ENCODE measurements around the gene APOL3.
"Not testable (repeated sequence)": the region's sequence is repeated elsewhere in the genome, so short reads cannot be mapped to it uniquely, and the experiment has no call there.

Gene APOL3, protein sequence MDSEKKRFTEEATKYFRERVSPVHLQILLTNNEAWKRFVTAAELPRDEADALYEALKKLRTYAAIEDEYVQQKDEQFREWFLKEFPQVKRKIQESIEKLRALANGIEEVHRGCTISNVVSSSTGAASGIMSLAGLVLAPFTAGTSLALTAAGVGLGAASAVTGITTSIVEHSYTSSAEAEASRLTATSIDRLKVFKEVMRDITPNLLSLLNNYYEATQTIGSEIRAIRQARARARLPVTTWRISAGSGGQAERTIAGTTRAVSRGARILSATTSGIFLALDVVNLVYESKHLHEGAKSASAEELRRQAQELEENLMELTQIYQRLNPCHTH

GRCh38 chr22:36160499-36160942 lies at the start of gene APOL3:
APOL3 (minus strand) TSS chr22:36160755; CDS start chr22:36149055, 11,700 bp downstream.
- Histone ChIP-seq H3K79me2 (ENCODE audit: insufficient read depth, low read length) (peaks cover 20% of the 10 kb centered on the region), H3K27me3 (ENCODE audit: insufficient read depth, low read length) (no peaks in the 10 kb centered on the region), H3K4me2 (ENCODE audit: low read length) (peak within 1 kb of the TSS; percentile 98), H3K27ac (ENCODE audit: low read depth, low read length, poor library complexity, severe bottlenecking) (peak within 1 kb of the TSS; percentile 97), H3K36me3 (ENCODE audit: insufficient read depth, low read length) (no peaks in the 10 kb centered on the region; the same call in 1 of the 2 replicates), H3F3A (ENCODE audit: insufficient read depth, low read length) (peaks cover 8% of the 10 kb centered on the region; the same call in 1 of the 2 replicates), H3K4me3 (ENCODE audit: low read depth, low read length, poor library complexity, severe bottlenecking) (peak within 1 kb of the TSS; percentile 77), H3K9ac (ENCODE audit: low read length) (peak within 1 kb of the TSS; percentile 82), H3K9me3 (ENCODE audit: low read length) (no peaks in the 10 kb centered on the region), H3K9me2 (ENCODE audit: low read depth, low read length) (no peaks in the 10 kb centered on the region), H4K20me1 (ENCODE audit: insufficient read depth, low read length) (no peaks in the 10 kb centered on the region), H2AFZ (ENCODE audit: low read length) (no peak within 1 kb of the TSS), H3K4me1 (ENCODE audit: insufficient read depth, low read length, severe bottlenecking) (peaks cover 99% of the 10 kb centered on the region)
- no peak for TF ChIP-seq EZH2 (IDR thresholded peaks at IDR 0.05; ENCODE audit: borderline replicate concordance, low read length)
- TF ChIP-seq, protein P1, sequence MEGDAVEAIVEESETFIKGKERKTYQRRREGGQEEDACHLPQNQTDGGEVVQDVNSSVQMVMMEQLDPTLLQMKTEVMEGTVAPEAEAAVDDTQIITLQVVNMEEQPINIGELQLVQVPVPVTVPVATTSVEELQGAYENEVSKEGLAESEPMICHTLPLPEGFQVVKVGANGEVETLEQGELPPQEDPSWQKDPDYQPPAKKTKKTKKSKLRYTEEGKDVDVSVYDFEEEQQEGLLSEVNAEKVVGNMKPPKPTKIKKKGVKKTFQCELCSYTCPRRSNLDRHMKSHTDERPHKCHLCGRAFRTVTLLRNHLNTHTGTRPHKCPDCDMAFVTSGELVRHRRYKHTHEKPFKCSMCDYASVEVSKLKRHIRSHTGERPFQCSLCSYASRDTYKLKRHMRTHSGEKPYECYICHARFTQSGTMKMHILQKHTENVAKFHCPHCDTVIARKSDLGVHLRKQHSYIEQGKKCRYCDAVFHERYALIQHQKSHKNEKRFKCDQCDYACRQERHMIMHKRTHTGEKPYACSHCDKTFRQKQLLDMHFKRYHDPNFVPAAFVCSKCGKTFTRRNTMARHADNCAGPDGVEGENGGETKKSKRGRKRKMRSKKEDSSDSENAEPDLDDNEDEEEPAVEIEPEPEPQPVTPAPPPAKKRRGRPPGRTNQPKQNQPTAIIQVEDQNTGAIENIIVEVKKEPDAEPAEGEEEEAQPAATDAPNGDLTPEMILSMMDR (IDR thresholded peaks at IDR 0.05; ENCODE audit: low read length): no peak

GRCh38 chr22:36210224-36210623 lies 49.7 kb upstream of the APOL3 start:
- Histone ChIP-seq H3K79me2 (ENCODE audit: insufficient read depth, low read length) (no peaks in the 10 kb centered on the region), H3F3A (ENCODE audit: insufficient read depth, low read length) (no peaks in the 10 kb centered on the region), H3K9me3 (ENCODE audit: low read length) (no peaks in the 10 kb centered on the region), H4K20me1 (ENCODE audit: insufficient read depth, low read length) (no peaks in the 10 kb centered on the region), H3K9ac (ENCODE audit: low read length) (no peak overlapping the region), H3K27ac (ENCODE audit: low read depth, low read length, poor library complexity, severe bottlenecking) (no peak overlapping the region), H3K4me1 (ENCODE audit: insufficient read depth, low read length, severe bottlenecking) (peaks cover 31% of the 10 kb centered on the region), H3K4me3 (ENCODE audit: low read depth, low read length, poor library complexity, severe bottlenecking) (no peak overlapping the region), H2AFZ (ENCODE audit: low read length) (no peak overlapping the region), H3K4me2 (ENCODE audit: low read length) (no peak overlapping the region), H3K36me3 (ENCODE audit: insufficient read depth, low read length) (0 out of 2 replicates have a peak, but pooled peaks cover 3% of the 10 kb centered on the region), H3K9me2 (ENCODE audit: low read depth, low read length) (no peaks in the 10 kb centered on the region), H3K27me3 (ENCODE audit: insufficient read depth, low read length) (no peaks in the 10 kb centered on the region)
- no peak for TF ChIP-seq EZH2 (IDR thresholded peaks at IDR 0.05; ENCODE audit: borderline replicate concordance, low read length)
- TF ChIP-seq, protein P1 (IDR thresholded peaks at IDR 0.05; ENCODE audit: low read length): no peak

GRCh38 chr22:36209488-36209908 lies 48.9 kb upstream of the APOL3 start:
- H3K9me2 ChIP-seq (ENCODE audit: low read depth, low read length); H3K9me3 ChIP-seq (ENCODE audit: low read length); H3K27ac ChIP-seq (ENCODE audit: low read depth, low read length, poor library complexity, severe bottlenecking); H3K27me3 ChIP-seq (ENCODE audit: insufficient read depth, low read length); H3K79me2 ChIP-seq (ENCODE audit: insufficient read depth, low read length); H3K4me3 ChIP-seq (ENCODE audit: low read depth, low read length, poor library complexity, severe bottlenecking); H2AFZ ChIP-seq (ENCODE audit: low read length); H3K4me2 ChIP-seq (ENCODE audit: low read length); H4K20me1 ChIP-seq (ENCODE audit: insufficient read depth, low read length); H3F3A ChIP-seq (ENCODE audit: insufficient read depth, low read length); H3K36me3 ChIP-seq (ENCODE audit: insufficient read depth, low read length); H3K9ac ChIP-seq (ENCODE audit: low read length): not testable (repeated sequence)
- peaks cover 31% of the 10 kb centered on the region for H3K4me1 ChIP-seq (ENCODE audit: insufficient read depth, low read length, severe bottlenecking)
